GM10847 (cell line): Measurements from ENCODE around the gene UIMC1.

Experiments
- POLR2A ChIP-seq: IDR thresholded peaks from 2 replicates; pipeline ENCODE4 v1.6.1; 2011; ENCODE audit not compliant: insufficient read length; ENCODE audit errors: extremely low read depth

UIMC1 gene

DNA sequence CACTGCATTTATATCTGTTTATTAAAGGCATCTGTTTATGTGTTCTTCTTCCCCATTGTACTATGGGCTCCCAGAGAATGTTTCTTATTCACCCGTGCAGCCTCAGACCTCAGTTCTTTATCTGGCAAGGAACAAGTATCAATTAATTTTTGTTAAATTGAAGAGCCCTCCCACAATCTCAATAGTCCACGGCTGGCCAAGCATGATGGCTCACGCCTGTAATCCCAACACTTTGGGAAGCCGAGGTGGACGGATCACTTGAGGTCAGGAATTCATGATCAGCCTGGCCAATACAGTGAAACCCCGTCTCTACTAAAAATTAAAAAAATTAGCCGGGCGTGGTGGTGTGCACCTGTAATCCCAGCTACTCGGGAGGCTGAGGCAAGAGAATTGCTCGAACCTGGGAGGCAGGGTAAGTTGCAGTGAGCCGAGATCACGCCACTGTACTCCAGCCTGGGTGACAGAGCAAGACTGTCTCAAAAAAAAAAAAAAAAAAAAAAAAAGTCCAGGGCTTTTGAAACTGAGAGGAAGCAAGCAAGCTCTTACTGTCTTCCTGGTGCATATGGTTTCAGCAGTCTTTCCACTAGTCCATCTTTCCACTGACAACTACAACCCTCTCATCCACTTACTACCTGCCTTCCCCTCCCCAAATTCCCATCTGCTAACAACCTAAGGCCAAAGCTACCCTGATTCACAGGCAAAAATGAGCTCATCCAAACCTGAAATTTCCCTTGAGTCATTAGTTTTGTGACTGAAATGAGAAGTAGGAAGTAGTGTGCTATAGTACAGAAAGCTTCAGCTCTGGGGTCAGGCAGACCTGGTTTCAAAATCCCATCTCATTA, 105.1 kb downstream of the UIMC1 start:
- no peak for TF ChIP-seq POLR2A

DNA sequence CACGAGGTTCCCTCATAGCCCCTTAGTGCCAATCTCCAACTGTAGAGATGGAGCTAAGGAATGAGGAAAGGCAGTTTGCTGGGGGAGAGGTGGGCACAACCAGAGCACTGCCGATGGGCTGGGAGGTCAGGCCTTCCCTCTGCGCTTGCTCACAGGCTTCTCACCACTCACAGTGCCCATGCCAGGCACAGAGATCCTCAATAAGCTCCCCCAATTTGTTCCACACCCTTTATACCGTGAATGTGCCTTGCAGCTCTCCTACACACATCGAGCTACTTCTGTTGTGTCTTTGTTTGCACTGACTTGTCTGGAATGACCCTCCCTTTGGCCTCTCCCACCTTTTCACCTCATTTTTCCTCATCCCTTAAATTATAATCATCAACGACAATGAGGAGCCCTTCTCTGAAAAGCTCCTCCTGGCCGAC, 105.8 kb downstream of the UIMC1 start:
- no peak for TF ChIP-seq POLR2A

GRCh38 chr5:176899946-176900779, 106.4 kb downstream of the UIMC1 start:
- no peak for TF ChIP-seq POLR2A

- no peak for TF ChIP-seq POLR2A
These were observed 107.2 kb downstream of the UIMC1 start, which contains the start of gene HK3 for GRCh38 chr5:176899296-176899891. Gene HK3, minus strand, starts transcription at chr5:176899346. Its CDS starts 3,187 bp downstream, at chr5:176896159.

DNA sequence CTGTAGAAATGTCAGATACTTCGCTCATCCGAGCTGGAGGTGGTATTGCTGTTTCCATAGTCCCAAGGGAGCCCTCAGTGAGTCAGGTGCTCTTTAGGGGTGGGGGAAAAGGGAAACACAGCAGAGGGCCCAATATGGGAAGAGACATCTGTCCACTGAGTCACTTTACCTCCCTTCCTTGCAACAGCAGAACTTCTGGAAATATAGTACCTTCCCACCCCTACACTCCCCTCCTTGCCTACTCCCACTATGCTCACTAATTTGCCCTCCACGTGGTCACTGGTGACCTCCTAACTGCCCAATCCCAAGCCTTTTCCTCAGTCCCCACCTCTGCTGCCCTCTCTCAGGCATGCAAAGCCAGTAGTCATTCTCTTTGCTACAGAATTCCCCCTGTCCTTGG, 109.3 kb downstream of the UIMC1 start:
- no peak for TF ChIP-seq POLR2A

GRCh38 chr5:176895831-176896230, 110.7 kb downstream of the UIMC1 start:
- TF ChIP-seq POLR2A = no peak

DNA sequence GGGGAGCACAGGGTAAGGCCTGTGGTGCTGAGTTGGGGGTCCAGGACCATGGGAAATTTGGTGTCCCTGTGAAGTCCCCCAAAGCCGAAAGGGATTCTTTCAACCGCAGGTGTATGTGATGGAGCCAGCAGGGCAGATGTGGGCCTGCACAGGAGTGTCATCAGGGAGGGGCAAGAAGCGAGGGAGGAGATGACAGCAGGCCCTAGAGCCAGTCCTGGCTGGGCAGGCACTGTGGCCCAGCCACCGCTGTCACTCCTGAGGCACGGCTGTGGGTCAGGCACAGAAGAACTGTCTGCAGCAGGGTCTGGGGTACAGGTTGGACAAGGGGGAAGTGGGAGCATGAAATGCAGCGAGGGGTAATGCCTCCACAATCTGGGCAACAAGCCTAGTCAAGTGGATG, 112.3 kb downstream of the UIMC1 start:
- TF ChIP-seq POLR2A = no peak

GRCh38 chr5:176892663-176893062, 113.9 kb downstream of the UIMC1 start:
- TF ChIP-seq POLR2A = no peak

DNA sequence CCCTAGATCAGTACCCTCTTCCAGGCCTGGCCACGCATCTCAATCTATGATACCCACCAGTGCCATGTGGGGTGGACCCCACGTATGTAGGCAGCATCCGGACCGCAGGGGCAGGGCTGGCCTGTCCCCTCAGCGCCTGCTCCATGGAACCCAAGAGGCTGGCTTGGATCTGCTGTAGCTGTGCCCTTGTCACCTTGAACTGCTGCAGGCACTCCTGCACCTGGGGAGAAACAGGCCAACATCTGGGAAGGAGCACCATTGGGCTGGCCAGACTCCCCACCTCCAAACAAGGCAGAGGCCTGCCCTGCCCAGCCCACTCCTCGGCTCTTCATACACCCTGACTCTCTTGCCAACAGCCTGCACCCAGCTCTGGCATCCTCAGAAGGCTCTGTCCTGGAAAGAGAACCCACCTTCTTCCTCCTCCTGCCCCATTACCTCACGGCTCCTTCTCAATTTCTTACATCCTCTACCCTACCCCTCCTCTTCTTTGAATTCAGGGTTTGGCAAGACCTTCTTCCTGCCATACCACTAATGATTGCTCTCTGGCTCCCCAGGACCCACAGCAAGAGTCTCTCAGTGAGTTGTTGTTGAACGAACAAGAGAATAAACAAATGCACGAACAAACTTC, 115.1 kb downstream of the UIMC1 start:
- no peak for TF ChIP-seq POLR2A

- no peak for TF ChIP-seq POLR2A
These were observed 115.9 kb downstream of the UIMC1 start for GRCh38 chr5:176890455-176891330.

GRCh38 chr5:176889321-176890280, 117.0 kb downstream of the UIMC1 start:
- TF ChIP-seq POLR2A = no peak

DNA sequence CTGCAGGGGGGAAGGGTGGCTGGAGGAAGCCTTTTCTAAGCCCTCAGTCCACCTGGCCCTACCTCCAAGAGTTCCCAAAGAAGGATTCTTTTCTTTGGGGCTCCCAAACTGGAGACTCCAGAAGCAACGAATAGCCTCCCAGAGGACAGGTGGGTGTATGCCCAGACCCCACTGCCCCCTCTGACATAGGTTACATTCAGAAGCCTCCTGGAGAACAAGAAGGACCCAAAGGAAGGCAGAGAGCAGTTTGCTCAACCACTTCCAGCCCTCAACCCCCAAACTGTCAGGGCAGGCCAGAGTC, 117.8 kb downstream of the UIMC1 start:
- TF ChIP-seq POLR2A = no peak
